Liver (tissue), 9 donors: ENCODE results near the gene GHR. TPM values are rescaled to one million over a fixed set of nuclear protein-coding genes. Genes with fewer than 3 reads are reported as not detected.

Experiments used
- DNase-seq: peaks from one replicate; pipeline ENCODE4 v3.0.0-alpha.2; 2017; ENCODE audit warnings: low spot score
- H3K27ac ChIP-seq, 2 donors: one replicate each; pipeline ENCODE4 v1.7.0; 2013; ENCODE audit warnings: inconsistent platforms in 2 of 2, low read length in 2 of 2, control low read depth in 1 of 2, low read depth in 1 of 2, mild to moderate bottlenecking in 1 of 2
- H3K27me3 ChIP-seq, 4 donors: one replicate each; pipeline versions ENCODE4 v1.6.1 to v1.7.0; 2013; ENCODE audit warnings: low read length in 3 of 4, inconsistent platforms in 1 of 4, mild to moderate bottlenecking in 1 of 4, moderate library complexity in 1 of 4; ENCODE audit not compliant: control insufficient read depth in 4 of 4, insufficient read depth in 4 of 4
- H3K36me3 ChIP-seq, 4 donors: one replicate each; pipeline versions ENCODE4 v1.6.1 to v1.7.0; 2013; ENCODE audit warnings: low read length in 3 of 4, mild to moderate bottlenecking in 3 of 4, low read depth in 1 of 4, moderate library complexity in 1 of 4; ENCODE audit not compliant: control insufficient read depth in 4 of 4, insufficient read depth in 3 of 4
- H3K4me1 ChIP-seq, 4 donors: one replicate each; pipeline versions ENCODE4 v1.6.1 to v1.7.0; 2013; ENCODE audit warnings: low read length in 3 of 4, mild to moderate bottlenecking in 3 of 4, moderate library complexity in 1 of 4; ENCODE audit not compliant: control insufficient read depth in 4 of 4, insufficient read depth in 4 of 4
- H3K4me3 ChIP-seq, 3 donors: one replicate each; pipeline versions ENCODE4 v1.6.1 to v1.7.0; 2013; ENCODE audit warnings: low read length in 3 of 3, control low read depth in 1 of 3, low read depth in 1 of 3, mild to moderate bottlenecking in 1 of 3
- H3K9ac ChIP-seq, 2 donors: one replicate each; pipeline ENCODE4 v1.7.0; 2013; ENCODE audit warnings: low read length in 2 of 2, mild to moderate bottlenecking in 2 of 2, moderate library complexity in 2 of 2, control low read depth in 1 of 2, low read depth in 1 of 2
- H3K9me3 ChIP-seq, 4 donors: one replicate each; pipeline versions ENCODE4 v1.6.1 to v1.7.0; 2013; ENCODE audit warnings: low read length in 3 of 4; ENCODE audit not compliant: control insufficient read depth in 4 of 4
- EGR1 ChIP-seq, 2 donors: IDR thresholded peaks; 2 replicates each; pipeline ENCODE4 v1.6.1; 2016 to 2018; ENCODE audit warnings: antibody characterized with exemption in 2 of 2, low read depth in 2 of 2
- FOXA1 ChIP-seq: IDR thresholded peaks from 2 replicates; pipeline ENCODE4 v1.6.1; 2016; ENCODE audit warnings: antibody characterized with exemption
- FOXA2 ChIP-seq: IDR thresholded peaks from 2 replicates; pipeline ENCODE4 v1.6.1; 2016; ENCODE audit warnings: antibody characterized with exemption
- GABPA ChIP-seq, 2 donors: IDR thresholded peaks in 1 of 2; conservative IDR thresholded peaks in 1 of 2; 2 replicates each; pipeline ENCODE4 v1.6.1; 2016; ENCODE audit warnings: antibody characterized with exemption in 2 of 2, mild to moderate bottlenecking in 1 of 2, moderate library complexity in 1 of 2
- HNF4G ChIP-seq: IDR thresholded peaks from 2 replicates; pipeline ENCODE4 v1.6.1; 2016; ENCODE audit warnings: antibody characterized with exemption
- JUND ChIP-seq, 2 donors: IDR thresholded peaks; 2 replicates each; pipeline ENCODE4 v1.6.1; 2016; ENCODE audit warnings: antibody characterized with exemption in 2 of 2
- NR2F2 ChIP-seq: IDR thresholded peaks from 2 replicates; pipeline ENCODE4 v1.6.1; 2016; ENCODE audit warnings: antibody characterized with exemption
- RAD21 ChIP-seq, 2 donors: IDR thresholded peaks; 2 replicates each; pipeline ENCODE4 v1.6.1; 2016; ENCODE audit warnings: antibody characterized with exemption in 2 of 2, mild to moderate bottlenecking in 2 of 2
- SP1 ChIP-seq: IDR thresholded peaks from 2 replicates; pipeline ENCODE4 v1.6.1; 2018; ENCODE audit warnings: antibody characterized with exemption, mild to moderate bottlenecking
- TAF1 ChIP-seq: conservative IDR thresholded peaks from 2 replicates; pipeline ENCODE4 v1.6.1; 2016; ENCODE audit warnings: antibody characterized with exemption, mild to moderate bottlenecking
- YY1 ChIP-seq: IDR thresholded peaks from 2 replicates; pipeline ENCODE4 v1.6.1; 2016; ENCODE audit warnings: antibody characterized with exemption, mild to moderate bottlenecking
- WGBS: extraction: QIAGEN DNeasy Blood & Tissue Kit; methylation state at CpG from one replicate; pipeline ENCODE4 v1.1.7; 2013; 5-methylcytosine and 5-hydroxymethylcytosine counted together
- polyA plus RNA-seq, 2 donors: library from polyadenylated mRNA; stranded (reverse) in 1 of 2; unstranded in 1 of 2; fragments of 200-250 nt in 1 of 2; fragments of >200 nt in 1 of 2; fragmentation: Nextera tagmentation in 1 of 2; extraction: Ambion mirVana in 1 of 2; gene quantifications; one replicate each; pipeline versions ENCODE4 v1.2.1 to v1.2.3, GENCODE V29; 2013 to 2015
- total RNA-seq, 2 donors: library from RNA; depleted of rRNA; stranded (reverse); fragments of >200 nt; gene quantifications; one replicate each; pipeline ENCODE4 v1.2.3, GENCODE V29; 2014
- TF ChIP-seq, protein P1 (sequence below): IDR thresholded peaks from 2 replicates; pipeline ENCODE4 v1.6.1; 2016; ENCODE audit warnings: antibody characterized with exemption
- TF ChIP-seq, protein P2 (sequence below): IDR thresholded peaks from 2 replicates; pipeline ENCODE4 v1.6.1; 2016; ENCODE audit warnings: antibody characterized with exemption
- TF ChIP-seq, protein P3 (sequence below): fragments of 150-350 bp; IDR thresholded peaks from 2 replicates; pipeline ENCODE4 v1.5.1; 2017; ENCODE audit warnings: improper control_type of control experiment, low read depth, low read length; ENCODE audit not compliant: missing input control
- TF ChIP-seq, protein P4 (sequence below): IDR thresholded peaks from 2 replicates; pipeline ENCODE4 v1.6.1; 2016; ENCODE audit warnings: antibody characterized with exemption, mild to moderate bottlenecking
- TF ChIP-seq, protein P5 (sequence below): IDR thresholded peaks from 2 replicates; pipeline ENCODE4 v1.6.1; 2016; ENCODE audit warnings: antibody characterized with exemption
- donor health status: healthy.
- donor health status: healthy.
- donor health status: healthy.
- donor health status: healthy.
- donor health status: healthy.

The GHR gene
- total and polyA plus RNA-seq, 4 donors, result 6.6 to 104 (median 20.9) TPM

DNA sequence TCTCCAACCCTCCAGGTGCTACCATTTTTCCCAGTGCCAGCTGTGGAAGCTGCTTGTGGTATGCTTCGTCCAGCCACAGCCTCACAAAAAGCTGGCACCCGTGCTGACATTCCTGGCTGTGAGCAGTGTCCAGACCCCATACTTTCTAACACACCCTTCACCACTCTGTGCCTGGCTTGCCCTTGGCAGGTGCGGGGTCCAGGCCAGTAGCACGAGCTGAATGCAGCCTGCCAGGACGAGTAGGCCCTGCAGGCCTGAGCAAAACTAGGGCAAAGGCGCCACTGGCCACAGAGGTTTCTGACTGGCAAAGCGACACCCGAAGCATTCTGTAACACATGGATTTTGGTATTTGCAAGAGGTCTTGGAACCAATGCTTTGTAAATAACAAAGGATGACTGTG, 26.0 kb upstream of the GHR start:
- Histone ChIP-seq H3K4me3 (no peak overlapping the region), H3K27ac (no peak overlapping the region), H3K27me3 (no peaks in the 10 kb centered on the region), H3K36me3 (no peaks in the 10 kb centered on the region), H3K4me1 (no peaks in the 10 kb centered on the region), H3K9ac (no peak overlapping the region), H3K9me3 (peaks cover 0 to 2% (median 0%) of the 10 kb centered on the region in 4 donors)
- no peak for DNase-seq
- no peak for TF ChIP-seq TAF1
- no peak for TF ChIP-seq JUND (IDR thresholded peaks at IDR 0.05)
- TF ChIP-seq, protein P1, sequence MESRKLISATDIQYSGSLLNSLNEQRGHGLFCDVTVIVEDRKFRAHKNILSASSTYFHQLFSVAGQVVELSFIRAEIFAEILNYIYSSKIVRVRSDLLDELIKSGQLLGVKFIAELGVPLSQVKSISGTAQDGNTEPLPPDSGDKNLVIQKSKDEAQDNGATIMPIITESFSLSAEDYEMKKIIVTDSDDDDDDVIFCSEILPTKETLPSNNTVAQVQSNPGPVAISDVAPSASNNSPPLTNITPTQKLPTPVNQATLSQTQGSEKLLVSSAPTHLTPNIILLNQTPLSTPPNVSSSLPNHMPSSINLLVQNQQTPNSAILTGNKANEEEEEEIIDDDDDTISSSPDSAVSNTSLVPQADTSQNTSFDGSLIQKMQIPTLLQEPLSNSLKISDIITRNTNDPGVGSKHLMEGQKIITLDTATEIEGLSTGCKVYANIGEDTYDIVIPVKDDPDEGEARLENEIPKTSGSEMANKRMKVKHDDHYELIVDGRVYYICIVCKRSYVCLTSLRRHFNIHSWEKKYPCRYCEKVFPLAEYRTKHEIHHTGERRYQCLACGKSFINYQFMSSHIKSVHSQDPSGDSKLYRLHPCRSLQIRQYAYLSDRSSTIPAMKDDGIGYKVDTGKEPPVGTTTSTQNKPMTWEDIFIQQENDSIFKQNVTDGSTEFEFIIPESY, result no peak
- TF ChIP-seq, protein P2, sequence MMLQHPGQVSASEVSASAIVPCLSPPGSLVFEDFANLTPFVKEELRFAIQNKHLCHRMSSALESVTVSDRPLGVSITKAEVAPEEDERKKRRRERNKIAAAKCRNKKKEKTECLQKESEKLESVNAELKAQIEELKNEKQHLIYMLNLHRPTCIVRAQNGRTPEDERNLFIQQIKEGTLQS, result no peak
- TF ChIP-seq, protein P3, sequence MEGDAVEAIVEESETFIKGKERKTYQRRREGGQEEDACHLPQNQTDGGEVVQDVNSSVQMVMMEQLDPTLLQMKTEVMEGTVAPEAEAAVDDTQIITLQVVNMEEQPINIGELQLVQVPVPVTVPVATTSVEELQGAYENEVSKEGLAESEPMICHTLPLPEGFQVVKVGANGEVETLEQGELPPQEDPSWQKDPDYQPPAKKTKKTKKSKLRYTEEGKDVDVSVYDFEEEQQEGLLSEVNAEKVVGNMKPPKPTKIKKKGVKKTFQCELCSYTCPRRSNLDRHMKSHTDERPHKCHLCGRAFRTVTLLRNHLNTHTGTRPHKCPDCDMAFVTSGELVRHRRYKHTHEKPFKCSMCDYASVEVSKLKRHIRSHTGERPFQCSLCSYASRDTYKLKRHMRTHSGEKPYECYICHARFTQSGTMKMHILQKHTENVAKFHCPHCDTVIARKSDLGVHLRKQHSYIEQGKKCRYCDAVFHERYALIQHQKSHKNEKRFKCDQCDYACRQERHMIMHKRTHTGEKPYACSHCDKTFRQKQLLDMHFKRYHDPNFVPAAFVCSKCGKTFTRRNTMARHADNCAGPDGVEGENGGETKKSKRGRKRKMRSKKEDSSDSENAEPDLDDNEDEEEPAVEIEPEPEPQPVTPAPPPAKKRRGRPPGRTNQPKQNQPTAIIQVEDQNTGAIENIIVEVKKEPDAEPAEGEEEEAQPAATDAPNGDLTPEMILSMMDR, result no peak
- 91% methylated on average over 8 of the region's 8 CpGs for WGBS

DNA sequence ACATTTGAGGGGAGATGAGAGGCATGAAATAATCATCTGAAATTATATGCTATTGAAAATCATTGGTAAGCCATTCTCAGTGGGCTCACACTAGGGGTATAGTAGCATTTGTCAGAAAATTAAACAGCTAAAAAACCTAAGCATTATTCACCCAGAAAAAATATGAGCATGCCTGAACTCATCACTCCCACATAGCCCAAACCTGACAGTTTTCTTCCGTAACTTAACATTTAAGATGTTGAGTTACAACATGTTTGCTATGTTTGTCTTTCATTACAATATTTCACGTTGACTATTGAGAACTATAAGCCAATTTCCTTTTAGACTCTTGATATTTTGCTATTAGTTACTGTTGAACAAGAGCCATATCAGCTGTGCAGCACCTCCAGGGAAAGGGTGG, 23.5 kb upstream of the GHR start:
- Histone ChIP-seq H3K9me3 (no peaks in the 10 kb centered on the region), H3K27ac (no peak overlapping the region), H3K4me1 (no peaks in the 10 kb centered on the region), H3K36me3 (no peaks in the 10 kb centered on the region), H3K4me3 (no peak overlapping the region), H3K27me3 (no peaks in the 10 kb centered on the region), H3K9ac (no peak overlapping the region)
- TF ChIP-seq HNF4G, result no peak
- no peak for TF ChIP-seq FOXA2
- TF ChIP-seq SP1, result no peak
- TF ChIP-seq, protein P4, sequence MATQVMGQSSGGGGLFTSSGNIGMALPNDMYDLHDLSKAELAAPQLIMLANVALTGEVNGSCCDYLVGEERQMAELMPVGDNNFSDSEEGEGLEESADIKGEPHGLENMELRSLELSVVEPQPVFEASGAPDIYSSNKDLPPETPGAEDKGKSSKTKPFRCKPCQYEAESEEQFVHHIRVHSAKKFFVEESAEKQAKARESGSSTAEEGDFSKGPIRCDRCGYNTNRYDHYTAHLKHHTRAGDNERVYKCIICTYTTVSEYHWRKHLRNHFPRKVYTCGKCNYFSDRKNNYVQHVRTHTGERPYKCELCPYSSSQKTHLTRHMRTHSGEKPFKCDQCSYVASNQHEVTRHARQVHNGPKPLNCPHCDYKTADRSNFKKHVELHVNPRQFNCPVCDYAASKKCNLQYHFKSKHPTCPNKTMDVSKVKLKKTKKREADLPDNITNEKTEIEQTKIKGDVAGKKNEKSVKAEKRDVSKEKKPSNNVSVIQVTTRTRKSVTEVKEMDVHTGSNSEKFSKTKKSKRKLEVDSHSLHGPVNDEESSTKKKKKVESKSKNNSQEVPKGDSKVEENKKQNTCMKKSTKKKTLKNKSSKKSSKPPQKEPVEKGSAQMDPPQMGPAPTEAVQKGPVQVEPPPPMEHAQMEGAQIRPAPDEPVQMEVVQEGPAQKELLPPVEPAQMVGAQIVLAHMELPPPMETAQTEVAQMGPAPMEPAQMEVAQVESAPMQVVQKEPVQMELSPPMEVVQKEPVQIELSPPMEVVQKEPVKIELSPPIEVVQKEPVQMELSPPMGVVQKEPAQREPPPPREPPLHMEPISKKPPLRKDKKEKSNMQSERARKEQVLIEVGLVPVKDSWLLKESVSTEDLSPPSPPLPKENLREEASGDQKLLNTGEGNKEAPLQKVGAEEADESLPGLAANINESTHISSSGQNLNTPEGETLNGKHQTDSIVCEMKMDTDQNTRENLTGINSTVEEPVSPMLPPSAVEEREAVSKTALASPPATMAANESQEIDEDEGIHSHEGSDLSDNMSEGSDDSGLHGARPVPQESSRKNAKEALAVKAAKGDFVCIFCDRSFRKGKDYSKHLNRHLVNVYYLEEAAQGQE, result no peak
- TF ChIP-seq, protein P5, sequence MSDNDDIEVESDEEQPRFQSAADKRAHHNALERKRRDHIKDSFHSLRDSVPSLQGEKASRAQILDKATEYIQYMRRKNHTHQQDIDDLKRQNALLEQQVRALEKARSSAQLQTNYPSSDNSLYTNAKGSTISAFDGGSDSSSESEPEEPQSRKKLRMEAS, result no peak
- TF ChIP-seq, protein P2, result no peak
- no peak for TF ChIP-seq YY1
- no peak for TF ChIP-seq GABPA (IDR thresholded peaks at IDR 0.05 in 1 of 2, conservative IDR thresholded peaks at IDR 0.05 in 1 of 2)
- TF ChIP-seq TAF1, result no peak
- TF ChIP-seq RAD21 (IDR thresholded peaks at IDR 0.05), result no peak
- no peak for TF ChIP-seq JUND (IDR thresholded peaks at IDR 0.05)
- TF ChIP-seq EGR1 (IDR thresholded peaks at IDR 0.05; ENCODE audit: low read depth in 2 of 2), result no peak
- TF ChIP-seq, protein P1, result no peak
- TF ChIP-seq NR2F2, result no peak
- no peak for TF ChIP-seq FOXA1
- 70% methylated on average over 2 of the region's 2 CpGs for WGBS
- no peak for DNase-seq
